Measurements from ENCODE around the gene SEMA6A. TPM values are rescaled to one million over a fixed set of nuclear protein-coding genes. Genes with fewer than 3 reads are reported as not detected.
A peak's percentile ranks its signal among the peaks of the same experiment; 100 is the strongest.

The SEMA6A gene
- total RNA-seq, 1 donor from 2014 or later: 37.8 TPM

DNA sequence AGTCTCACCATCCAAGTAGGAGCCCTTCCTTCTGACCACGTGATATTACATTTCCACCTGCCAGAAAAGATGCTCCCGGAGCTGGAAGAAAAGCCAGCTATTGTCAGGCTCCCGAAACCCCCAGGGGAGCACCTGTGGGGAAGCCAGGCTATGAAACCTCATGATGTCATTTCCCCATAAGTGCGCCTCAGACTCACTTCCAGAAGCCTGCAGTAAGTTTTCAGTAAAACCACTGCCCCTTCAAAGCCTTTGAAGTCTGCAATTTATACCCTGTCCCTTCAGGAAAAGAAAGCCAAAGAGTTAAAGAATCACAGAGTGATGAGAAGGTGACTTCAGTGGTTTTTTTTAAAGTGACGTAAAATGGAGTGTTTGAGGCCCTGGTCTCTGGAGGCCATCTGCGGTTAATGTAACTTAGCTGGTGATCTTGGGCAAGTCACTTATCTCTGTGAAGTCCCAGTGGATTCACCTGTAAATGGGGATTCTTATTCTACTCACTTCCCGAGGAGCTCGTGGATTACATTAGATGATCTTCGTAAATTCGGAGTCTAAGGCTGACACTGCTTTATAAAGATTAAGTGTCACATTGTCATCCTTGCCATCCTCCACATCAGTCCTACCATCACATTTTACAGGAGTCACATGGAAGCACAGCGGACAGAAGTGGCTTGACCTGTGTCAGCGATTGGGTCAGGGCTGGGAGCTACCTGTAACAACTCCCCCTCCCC is 2.6 kb upstream of the SEMA6A start:
- no peak for DNase-seq (ENCODE audit: low spot score)

DNA sequence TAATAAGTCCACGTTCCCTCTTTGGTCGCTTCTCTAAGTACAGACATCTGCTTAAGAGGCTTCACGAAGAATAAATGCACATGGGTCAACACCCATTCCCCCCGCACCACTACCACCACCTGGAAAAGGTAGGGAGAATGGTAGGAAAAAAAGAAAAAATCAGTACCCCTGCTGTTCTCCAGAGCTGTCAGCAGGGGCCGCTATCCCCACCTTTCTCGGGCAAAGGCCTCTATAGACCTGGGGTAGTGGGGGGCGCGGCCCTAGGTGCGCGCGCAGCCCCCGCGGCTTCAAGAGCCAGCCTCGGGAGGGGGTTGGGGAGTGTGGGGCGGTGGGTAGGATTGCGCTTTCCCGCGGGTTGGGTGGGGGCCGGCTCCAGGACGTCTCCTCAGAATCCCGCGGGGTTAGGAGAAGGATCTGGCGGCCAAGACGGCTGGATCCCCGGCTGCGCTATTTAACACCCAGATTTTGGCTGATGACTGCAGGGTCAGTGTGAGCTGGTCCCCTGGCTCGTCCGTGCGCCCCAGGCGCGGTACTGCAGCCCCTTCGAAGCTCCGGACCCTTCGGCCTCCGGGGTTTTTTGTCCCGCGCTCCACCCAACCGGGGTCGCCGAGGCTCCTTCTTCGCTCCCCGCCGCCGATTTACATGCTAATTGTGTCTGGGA is 1.6 kb upstream of the SEMA6A start:
- peak; percentile 54 for DNase-seq (ENCODE audit: low spot score)

DNA sequence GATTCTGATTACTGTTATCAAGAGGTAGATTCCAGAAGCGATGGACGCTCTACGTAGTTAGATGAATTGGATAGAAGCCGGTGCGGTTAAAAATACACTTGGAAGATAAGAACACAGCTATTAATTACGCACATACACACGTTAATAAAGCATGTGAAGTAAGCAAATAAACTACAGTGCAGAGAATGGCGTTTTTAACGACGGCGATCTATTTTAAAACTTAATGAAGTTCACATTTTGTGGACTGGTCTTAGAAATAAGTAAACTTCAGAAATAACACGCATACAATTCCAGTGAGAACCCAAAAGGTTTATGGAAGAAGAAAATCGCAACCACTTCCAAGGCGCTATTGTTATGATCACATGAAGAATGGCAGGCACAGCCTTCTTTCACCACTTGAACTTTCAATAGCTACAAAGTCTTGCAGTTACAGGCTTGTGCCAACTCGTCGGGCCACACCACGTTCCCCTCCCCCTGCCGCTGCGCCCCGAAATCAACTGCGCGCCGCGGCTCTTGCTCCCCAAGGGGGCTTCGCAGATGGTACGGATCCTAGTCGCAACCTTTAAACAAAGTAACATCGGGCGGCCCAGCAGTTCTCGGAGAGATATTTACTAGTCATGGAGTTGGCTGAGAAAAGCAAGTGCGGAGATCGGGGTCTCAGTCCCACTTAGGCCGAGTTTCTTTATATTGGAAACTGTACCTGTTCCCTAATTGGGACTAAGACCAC is 866 bp upstream of the SEMA6A start:
- DNase-seq (ENCODE audit: low spot score): peak; percentile 49

GRCh38 chr5:116573702-116574366 is 789 bp downstream of the SEMA6A start:
- no peak for DNase-seq (ENCODE audit: low spot score)

DNA sequence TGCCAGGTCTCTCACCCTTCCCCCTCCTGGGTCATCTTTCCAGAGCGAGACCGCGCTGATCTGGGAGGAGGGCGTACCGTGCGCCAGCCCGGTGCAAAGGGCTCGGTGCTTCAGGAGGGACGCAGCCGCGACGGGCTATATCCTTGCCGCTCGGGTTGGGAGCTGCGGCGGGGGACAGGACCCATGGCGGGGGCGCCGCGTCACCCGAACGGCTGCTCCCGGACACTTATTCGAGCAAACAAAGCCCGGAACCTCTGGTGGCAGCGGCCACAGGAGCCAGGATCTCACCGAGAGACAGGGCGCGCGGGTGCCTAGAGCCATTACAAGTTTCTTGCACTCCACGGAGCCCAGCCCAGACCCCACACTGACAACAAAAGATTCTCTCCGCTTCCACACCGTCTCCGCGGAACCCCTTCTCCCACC is 1.3 kb downstream of the SEMA6A start:
- no peak for DNase-seq (ENCODE audit: low spot score)

- DNase-seq (ENCODE audit: low spot score): peak; percentile 51
Measured at GRCh38 chr5:116572350-116573278, 2.0 kb downstream of the SEMA6A start.

GRCh38 chr5:116571568-116572349 is 2.9 kb downstream of the SEMA6A start:
- no peak for DNase-seq (ENCODE audit: low spot score)

GRCh38 chr5:116569999-116570398 is 4.6 kb downstream of the SEMA6A start:
- DNase-seq (ENCODE audit: low spot score): no peak

GRCh38 chr5:116567106-116567505 is 7.5 kb downstream of the SEMA6A start:
- DNase-seq (ENCODE audit: low spot score): no peak

DNA sequence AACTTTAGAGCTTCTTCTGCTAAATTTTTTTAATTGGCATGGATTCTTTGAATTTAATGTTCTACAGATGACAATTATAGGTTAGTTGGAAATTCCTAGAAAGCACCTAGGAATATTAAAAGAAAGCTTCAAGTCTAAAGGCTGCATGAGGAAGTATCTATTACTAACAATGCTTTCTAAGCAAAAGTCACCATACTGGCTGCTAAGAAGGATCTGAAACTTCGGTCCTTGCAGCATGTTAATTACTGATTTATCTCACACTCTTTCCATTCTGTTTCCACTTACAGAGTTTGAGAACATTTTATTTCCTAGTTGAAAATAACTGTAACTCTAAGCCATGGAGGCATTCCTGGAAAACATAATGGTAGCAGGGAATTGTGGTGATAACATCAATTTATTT is 8.4 kb downstream of the SEMA6A start:
- DNase-seq (ENCODE audit: low spot score): no peak

GRCh38 chr5:116564756-116565490 is 9.7 kb downstream of the SEMA6A start:
- DNase-seq (ENCODE audit: low spot score): no peak

- no peak for DNase-seq (ENCODE audit: low spot score)
Measured at GRCh38 chr5:116564312-116564711, 10.3 kb downstream of the SEMA6A start.

- no peak for DNase-seq (ENCODE audit: low spot score)
Measured at GRCh38 chr5:116563736-116564308, 10.8 kb downstream of the SEMA6A start.

DNA sequence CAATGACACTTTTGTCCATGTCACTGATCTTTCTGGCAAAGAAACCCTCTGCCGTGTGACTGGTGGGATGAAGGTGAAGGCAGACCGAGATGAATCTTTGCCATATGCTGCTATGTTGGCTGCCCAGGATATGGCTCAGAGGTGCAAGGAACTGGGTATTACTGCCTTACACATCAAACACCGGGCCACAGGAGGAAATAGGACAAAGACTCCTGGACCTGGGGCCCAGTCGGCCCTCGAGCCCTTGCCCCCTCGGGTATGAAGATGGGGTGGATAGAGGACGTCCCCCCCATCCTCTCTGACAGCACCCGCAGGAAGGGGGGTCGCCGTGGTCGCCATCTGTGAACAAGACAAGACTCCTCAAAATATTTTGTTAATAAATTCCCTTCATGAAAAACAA is 12.0 kb downstream of the SEMA6A start:
- no peak for DNase-seq (ENCODE audit: low spot score)

DNA sequence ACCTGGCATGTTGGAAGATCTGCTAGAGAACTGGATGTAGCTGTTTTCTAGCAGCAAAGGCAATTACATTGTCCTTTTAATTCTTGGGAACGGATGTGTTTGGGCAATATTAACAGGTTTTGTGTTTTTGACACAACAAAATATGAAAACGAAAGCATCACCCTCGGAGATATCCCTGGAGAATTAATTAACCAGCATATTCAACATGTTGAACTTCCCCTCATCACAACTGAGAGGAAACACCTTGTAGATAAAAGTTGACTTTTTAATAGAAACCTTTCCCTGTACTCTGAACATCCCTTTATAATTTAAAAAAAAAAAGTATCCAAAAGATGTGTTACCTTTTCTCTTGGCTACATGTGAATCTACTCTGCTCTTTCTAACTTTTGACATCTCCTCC is 13.0 kb downstream of the SEMA6A start:
- no peak for DNase-seq (ENCODE audit: low spot score)

- no peak for DNase-seq (ENCODE audit: low spot score)
Measured at GRCh38 chr5:116559673-116560164, 14.9 kb downstream of the SEMA6A start.

GRCh38 chr5:116559239-116559638 is 15.4 kb downstream of the SEMA6A start:
- DNase-seq (ENCODE audit: low spot score): no peak

GRCh38 chr5:116557669-116558271 is 16.9 kb downstream of the SEMA6A start:
- no peak for DNase-seq (ENCODE audit: low spot score)

GRCh38 chr5:116554764-116555163 is 19.9 kb downstream of the SEMA6A start:
- DNase-seq (ENCODE audit: low spot score): no peak
